HG03342 (cell line): ENCODE measurements around the gene MARCHF10.

Source experiments
- ATAC-seq: cut with Tn5 transposase; IDR thresholded peaks from one replicate; pipeline ENCODE4 v1.9.1; 2021; ENCODE audit warnings: mild to moderate bottlenecking, moderate library complexity; ENCODE audit not compliant: unreplicated experiment

The MARCHF10 gene

GRCh38 chr17:62681061-62681938 is 126.8 kb downstream of the MARCHF10 start:
- ATAC-seq, result no peak

DNA sequence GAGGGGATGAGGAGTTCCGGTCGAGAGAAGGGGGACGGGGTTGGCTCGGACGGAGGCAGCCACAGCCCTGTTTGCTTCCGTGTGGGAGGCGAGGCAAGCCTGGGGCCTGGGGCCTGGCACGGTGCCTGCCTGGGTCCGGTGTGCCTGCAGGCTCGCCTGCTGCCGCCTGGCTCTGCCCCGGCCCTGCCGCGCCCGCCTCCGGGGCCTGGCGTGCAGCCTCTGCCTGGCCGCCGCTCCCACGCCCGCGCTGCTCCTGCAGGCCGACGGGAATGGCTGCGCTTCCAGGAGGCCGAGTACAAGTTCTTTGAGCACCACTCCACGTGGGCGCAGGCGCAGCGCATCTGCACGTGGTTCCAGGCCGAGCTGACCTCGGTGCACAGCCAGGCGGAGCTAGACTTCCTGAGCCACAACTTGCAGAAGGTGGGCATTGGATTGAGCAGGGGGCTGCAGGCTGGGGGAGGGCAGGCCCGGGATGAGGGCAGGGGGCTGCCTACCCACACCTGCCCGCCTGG is 127.5 kb downstream of the MARCHF10 start:
- ATAC-seq, result no peak

DNA sequence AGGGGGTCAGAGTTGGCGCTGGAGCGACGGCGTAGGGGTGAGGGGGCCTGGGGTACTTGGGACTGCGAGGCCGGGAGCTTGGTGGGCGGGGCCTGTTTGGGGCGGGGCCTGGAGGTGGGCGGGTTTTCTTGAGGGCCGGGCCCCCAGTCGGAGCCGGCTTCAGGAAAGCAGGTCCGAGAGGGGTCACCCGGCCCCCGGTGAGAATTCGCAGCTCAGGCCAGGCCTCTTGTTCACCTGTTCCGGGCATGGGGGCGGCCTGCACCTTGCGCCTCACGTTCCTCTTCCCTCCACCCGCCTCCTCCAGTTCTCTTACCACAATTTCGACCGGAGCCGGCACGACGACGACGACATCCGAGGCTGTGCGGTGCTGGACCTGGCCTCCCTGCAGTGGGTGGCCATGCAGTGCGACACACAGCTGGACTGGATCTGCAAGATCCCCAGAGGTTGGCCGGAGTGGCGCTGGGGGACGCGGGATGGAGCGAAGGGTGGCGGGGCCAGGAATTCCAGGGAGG is 128.2 kb downstream of the MARCHF10 start:
- no peak for ATAC-seq

DNA sequence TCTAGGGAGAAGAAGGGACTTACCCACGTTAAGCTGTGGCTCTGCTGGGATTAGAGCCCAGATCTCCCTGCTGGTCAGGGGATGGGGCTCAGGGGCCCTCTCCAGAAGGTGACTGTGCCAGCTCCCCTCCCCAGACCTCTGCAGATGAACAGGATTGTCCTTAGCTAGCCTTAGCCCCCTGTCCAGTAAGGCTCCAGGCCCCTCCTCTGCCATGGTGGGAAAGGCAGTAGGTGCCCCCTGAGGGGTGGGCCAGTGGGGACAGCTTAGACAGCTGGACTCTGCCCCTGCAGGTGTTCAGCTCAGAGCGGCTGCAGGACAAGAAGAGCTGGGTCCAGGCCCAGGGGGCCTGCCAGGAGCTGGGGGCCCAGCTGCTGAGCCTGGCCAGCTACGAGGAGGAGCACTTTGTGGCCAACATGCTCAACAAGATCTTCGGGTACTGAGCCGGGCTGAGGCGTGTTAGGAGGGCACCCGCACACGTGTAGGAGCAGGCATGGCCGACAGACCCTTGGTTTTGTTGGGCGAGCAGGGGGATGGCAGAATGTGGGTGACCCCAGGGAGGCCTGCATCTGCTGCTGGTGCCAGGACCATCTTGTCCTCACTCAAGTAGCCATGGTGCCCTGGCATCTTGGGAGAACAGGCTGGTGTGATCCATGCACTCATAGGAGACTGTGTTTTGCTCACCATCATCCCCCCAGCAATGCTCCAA is 129.7 kb downstream of the MARCHF10 start:
- ATAC-seq, result no peak

GRCh38 chr17:62676952-62677596 is 131.0 kb downstream of the MARCHF10 start:
- no peak for ATAC-seq

GRCh38 chr17:62676231-62676943 is 131.7 kb downstream of the MARCHF10 start:
- no peak for ATAC-seq

GRCh38 chr17:62675701-62676100 is 132.4 kb downstream of the MARCHF10 start:
- ATAC-seq, result no peak

- ATAC-seq, result no peak
Measured at GRCh38 chr17:62675260-62675659, 132.9 kb downstream of the MARCHF10 start.

- ATAC-seq, result no peak
Measured at GRCh38 chr17:62674841-62675240, 133.3 kb downstream of the MARCHF10 start.

- no peak for ATAC-seq
Measured at GRCh38 chr17:62674363-62674739, 133.8 kb downstream of the MARCHF10 start.

DNA sequence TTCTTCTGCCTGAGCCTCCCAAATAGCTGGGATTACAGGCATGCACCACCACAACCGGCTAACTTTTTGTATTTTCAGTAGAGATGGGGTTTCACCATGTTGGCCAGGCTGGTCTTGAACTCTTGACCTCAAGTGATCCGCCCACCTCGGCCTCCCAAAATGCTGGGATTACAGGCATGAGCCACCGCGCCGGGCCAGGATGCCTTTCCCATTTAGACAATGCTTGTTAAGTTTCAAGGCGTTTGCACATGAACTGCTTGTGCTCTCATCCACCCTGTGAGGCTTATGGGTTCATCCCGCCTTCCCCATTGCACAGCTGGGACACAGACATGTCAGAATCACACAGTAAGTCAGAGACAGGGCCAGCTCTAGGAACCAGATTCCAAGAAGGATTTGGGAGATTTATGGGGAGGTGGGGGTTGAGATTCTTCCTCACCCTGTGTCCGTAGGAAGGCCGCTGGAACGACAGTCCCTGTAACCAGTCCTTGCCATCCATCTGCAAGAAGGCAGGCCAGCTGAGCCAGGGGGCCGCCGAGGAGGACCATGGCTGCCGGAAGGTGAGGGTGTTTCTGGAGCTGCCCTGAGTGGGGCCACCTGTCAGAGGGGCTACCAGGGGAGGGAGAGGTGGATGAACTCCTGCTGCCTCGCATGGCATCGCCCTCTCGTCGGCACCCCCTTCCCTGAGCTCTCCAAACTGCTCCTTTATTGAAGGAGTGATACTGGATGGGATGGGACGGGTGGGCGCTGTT is 134.3 kb downstream of the MARCHF10 start:
- no peak for ATAC-seq

DNA sequence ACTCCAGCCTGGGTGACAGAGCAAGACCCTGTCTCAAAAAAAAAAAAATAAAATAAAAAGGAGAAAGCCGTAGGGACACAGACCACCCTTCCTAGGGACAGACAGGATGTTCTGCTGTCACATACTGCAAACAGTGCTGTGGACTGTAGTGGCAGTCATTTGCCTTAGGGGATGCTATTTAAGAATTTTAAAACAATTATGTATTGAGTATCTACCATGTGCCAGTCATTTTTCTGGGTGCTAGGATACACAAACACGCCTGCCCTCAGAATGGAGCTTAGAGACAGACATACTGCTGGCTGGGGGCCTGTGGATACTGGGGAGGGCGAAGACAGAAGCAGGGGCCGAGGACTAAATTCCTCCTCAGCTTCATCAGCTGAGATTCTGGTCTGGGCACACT is 135.2 kb downstream of the MARCHF10 start:
- no peak for ATAC-seq

DNA sequence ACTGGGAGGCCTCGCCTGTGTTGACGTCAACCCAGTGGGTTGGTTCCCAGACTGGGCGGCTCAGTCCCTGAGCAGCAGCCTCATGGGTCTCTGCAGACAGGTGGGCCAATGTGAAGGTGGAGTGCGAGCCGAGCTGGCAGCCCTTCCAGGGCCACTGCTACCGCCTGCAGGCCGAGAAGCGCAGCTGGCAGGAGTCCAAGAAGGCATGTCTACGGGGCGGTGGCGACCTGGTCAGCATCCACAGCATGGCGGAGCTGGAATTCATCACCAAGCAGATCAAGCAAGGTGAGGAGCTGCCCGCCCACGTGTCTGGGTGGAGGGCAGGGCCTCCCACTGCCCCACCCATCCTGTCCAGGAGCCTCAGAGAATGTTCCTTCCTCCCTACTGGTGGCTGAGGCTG is 136.6 kb downstream of the MARCHF10 start:
- no peak for ATAC-seq

GRCh38 chr17:62670202-62670821 is 137.8 kb downstream of the MARCHF10 start:
- ATAC-seq, result no peak

DNA sequence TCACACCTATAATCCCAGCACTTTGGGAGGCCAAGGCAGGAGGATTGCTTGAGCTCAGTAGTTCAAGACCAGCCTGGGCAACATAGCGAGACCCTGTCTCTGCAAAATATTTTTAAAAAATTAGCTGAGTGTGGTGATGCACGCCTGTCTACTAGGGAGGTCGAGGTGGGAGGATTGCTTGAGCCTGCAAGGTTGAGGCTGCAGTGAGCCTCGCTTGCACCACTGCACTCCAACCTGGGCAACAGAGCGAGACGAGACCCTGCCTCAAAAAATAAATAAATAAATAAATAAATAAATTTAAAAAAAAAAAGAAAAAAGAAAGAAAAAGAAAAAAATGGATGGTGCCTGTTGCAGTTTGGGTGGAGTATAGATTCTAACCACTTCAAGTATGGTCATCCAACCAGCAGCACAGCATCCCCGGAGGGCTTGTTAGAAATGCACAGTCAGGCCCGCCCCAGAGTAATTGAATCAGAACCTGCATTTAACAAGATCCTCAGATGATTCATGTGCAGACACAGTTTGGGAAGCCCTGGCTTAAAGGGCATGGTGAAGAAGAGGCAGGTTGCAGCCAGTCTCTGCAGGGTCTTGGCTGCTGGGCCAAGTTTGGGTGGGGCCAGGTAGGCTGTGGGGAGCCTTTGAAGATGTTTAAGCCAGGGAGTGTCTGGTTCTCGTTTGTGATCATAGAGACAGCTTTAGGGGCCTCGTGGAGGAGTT is 139.9 kb downstream of the MARCHF10 start:
- ATAC-seq, result no peak

DNA sequence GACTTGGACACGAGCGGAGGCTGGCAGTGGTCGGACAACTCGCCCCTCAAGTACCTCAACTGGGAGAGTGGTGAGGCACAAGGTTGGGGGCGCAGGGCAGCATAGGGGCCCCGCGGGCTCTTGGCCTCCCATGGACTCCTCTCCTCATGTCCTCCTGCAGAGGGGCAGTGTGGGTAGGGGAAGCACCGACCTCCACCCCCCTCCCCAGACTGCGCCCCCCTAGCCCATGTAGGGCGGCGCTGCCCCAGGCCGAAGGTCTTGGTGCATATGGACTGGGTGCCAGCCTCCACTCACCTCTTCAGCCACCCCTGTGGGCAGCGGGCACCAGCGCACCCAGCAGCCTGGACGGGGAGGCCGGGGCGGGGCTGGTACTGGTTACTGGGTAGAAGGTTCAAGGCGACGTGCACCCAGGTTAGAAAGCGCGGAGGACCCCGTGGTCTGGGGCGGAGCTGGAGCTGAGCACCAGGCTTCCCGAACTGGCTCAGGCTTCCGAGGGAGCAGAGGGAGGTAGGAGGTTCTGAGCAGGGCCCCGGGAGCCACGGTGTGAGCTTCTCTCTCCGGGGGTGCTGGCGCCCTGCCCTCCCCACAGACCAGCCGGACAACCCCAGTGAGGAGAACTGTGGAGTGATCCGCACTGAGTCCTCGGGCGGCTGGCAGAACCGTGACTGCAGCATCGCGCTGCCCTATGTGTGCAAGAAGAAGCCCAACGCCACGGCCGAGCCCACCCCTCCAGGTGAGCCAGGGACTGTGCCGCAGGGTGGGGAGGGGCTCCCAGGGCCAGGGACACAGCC is 141.1 kb downstream of the MARCHF10 start:
- no peak for ATAC-seq

DNA sequence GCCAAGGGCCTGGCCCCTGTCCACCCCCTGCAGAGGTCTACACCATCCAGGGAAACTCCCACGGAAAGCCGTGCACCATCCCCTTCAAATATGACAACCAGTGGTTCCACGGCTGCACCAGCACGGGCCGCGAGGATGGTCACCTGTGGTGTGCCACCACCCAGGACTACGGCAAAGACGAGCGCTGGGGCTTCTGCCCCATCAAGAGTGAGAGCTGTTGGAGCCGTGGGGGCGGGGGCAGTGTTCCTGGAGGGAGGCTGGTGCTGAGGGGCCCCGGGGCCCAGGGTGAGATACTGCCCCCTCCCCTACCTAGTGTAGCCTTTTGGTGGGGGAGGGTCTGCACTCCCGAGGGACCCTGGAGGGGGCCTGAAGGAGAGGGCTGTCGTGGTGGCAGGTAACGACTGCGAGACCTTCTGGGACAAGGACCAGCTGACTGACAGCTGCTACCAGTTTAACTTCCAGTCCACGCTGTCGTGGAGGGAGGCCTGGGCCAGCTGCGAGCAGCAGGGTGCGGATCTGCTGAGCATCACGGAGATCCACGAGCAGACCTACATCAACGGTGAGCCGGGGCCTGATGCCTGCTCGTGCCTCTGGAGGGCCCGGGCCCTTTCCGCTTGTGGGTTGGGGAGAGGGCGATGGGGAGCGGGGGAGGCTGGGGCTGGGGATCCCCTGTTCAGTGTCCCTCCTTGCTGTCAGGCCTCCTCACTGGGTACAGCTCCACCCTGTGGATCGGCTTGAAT is 141.9 kb downstream of the MARCHF10 start:
- ATAC-seq, result no peak
